Upper lobe of left lung (tissue), 6 donors: Measurements from ENCODE around the gene BORCS8. TPM values are rescaled to one million over a fixed set of nuclear protein-coding genes. Genes with fewer than 3 reads are reported as not detected.

ENCODE experiments used
- ATAC-seq, 2 donors: fragments of 200-7000 bp; cut with Tn5 transposase; one replicate each; pipeline ENCODE4 v1.9.1; 2022; ENCODE audit warnings: mild to moderate bottlenecking in 2 of 2, moderate library complexity in 2 of 2; ENCODE audit not compliant: low FRiP score in 2 of 2
- DNase-seq, 2 donors: peaks; one replicate each; pipeline ENCODE4 v3.0.0-alpha.2; 2019 to 2020
- H3K27ac ChIP-seq, 4 donors: fragments of 200-600 bp; sonication (generic); one replicate each; pipeline ENCODE4 v1.5.1; 2016 to 2019
- H3K27me3 ChIP-seq, 4 donors: fragments of 200-600 bp; sonication (generic); one replicate each; pipeline ENCODE4 v1.5.1; 2017 to 2019
- H3K36me3 ChIP-seq, 4 donors: fragments of 200-600 bp; sonication (generic); one replicate each; pipeline ENCODE4 v1.5.1; 2016 to 2019
- H3K4me1 ChIP-seq, 4 donors: fragments of 200-600 bp; sonication (generic); one replicate each; pipeline ENCODE4 v1.5.1; 2018 to 2019
- H3K4me3 ChIP-seq, 4 donors: fragments of 200-600 bp; sonication (generic); one replicate each; pipeline ENCODE4 v1.5.1; 2017 to 2019; ENCODE audit warnings: mild to moderate bottlenecking in 2 of 4, moderate library complexity in 1 of 4
- H3K9me3 ChIP-seq, 4 donors: fragments of 200-600 bp; sonication (generic); one replicate each; pipeline ENCODE4 v1.5.1; 2018 to 2019
- EP300 ChIP-seq, 4 donors: sonication (generic); formaldehyde crosslinking; IDR thresholded peaks; one replicate each; pipeline ENCODE4 v1.5.1; 2017; ENCODE audit warnings: antibody characterized with exemption in 4 of 4, control low read depth in 2 of 4
- POLR2A ChIP-seq, 4 donors: fragments of 450-650 bp; IDR thresholded peaks; one replicate each; pipeline ENCODE4 v1.5.1; 2016 to 2017; ENCODE audit warnings: antibody characterized with exemption in 4 of 4, mild to moderate bottlenecking in 2 of 4
- POLR2AphosphoS5 ChIP-seq, 2 donors: sonication (generic); formaldehyde crosslinking; IDR thresholded peaks; one replicate each; pipeline ENCODE4 v1.5.1; 2017; ENCODE audit warnings: antibody characterized with exemption in 2 of 2
- WGBS, 2 donors: methylation state at CpG; one replicate each; pipeline ENCODE4 v1.1.5; 2017 to 2018; 5-methylcytosine and 5-hydroxymethylcytosine counted together
- total RNA-seq, 6 donors: library from RNA; depleted of rRNA in 4 of 6; stranded (reverse); fragments of >200 nt in 4 of 6; gene quantifications; one replicate each; pipeline versions ENCODE4 v1.1.0 to v1.2.1, GENCODE V29; 2016 to 2021
- TF ChIP-seq, protein P1 (sequence below), 6 experiments: fragments of 450-650 bp in 4 of 6; fragments of 200-600 bp in 2 of 6; sonication (generic) in 2 of 6; IDR thresholded peaks; one replicate each; pipeline ENCODE4 v1.5.1; 2016 to 2019; ENCODE audit warnings: antibody characterized with exemption in 6 of 6
- donor health status: DM: no; HTN: no; CAD: no; lungs with moderate emphysema.
- donor health status: DM: no; HTN: yes; CAD: no; lungs with severe emphysema.

BORCS8 gene
- 10 to 100 TPM; 10.1 to 55.5 (median 34.0) TPM for total RNA-seq

DNA sequence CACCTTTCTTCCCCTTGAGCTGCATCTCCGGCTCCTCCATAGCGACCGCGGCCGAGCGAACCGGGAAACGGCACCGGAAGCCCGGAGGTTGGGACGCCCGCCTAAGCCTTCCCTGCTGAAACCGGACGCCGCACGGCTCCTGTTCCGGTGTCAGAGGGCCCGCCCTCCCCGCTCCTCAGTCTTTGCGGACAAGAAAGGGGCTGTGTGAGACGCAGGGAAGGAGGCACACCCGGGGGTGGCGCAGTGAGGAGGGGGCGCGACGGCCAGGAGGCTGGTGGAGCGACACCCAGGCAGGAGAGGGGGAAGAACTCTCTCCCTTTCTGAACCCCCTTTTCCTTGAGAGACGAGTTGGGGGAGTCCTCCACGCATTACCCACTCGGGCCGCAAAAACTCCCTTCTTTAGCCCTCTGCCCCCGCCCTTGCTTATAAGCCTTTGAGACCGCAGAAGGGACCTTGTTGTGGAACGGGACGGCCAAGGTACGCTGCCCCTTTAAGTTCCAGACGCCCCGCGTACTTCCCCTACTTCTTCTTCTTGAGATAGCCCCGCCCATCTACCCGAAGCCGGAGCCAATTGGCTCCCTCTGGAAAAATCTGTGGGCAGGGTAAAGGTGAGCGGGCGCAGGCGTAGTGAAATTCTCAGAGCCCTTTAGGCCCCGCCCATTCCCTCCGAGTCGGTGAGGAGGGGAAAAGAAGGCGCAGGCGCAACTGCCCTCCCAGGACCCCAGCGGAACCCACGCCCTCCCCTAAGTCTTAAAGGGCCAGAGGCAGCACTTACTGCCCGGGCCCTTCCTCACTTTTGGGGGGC, at the start of gene BORCS8, which contains the start of gene RFXANK:
BORCS8 (minus strand) TSS at position 75 of the 805 bp plus-strand sequence; CDS start at position 40, 35 bp downstream.
RFXANK (plus strand) TSS at position 181 of the 805 bp plus-strand sequence. CDS start 1,689 bp downstream, outside the sequence.
- Histone ChIP-seq H3K4me1 (peaks cover 38 to 61% (median 45%) of the 10 kb centered on the region in 4 donors), H3K27me3 (no peaks in the 10 kb centered on the region), H3K36me3 (peaks cover 0 to 15% (median 10%) of the 10 kb centered on the region in 4 donors), H3K27ac (peak within 1 kb of the TSS; percentile 96 to 100 (median 99)), H3K9me3 (no peaks in the 10 kb centered on the region), H3K4me3 (peak within 1 kb of the TSS; percentile 80 to 95 (median 94))
- TF ChIP-seq, protein P1, sequence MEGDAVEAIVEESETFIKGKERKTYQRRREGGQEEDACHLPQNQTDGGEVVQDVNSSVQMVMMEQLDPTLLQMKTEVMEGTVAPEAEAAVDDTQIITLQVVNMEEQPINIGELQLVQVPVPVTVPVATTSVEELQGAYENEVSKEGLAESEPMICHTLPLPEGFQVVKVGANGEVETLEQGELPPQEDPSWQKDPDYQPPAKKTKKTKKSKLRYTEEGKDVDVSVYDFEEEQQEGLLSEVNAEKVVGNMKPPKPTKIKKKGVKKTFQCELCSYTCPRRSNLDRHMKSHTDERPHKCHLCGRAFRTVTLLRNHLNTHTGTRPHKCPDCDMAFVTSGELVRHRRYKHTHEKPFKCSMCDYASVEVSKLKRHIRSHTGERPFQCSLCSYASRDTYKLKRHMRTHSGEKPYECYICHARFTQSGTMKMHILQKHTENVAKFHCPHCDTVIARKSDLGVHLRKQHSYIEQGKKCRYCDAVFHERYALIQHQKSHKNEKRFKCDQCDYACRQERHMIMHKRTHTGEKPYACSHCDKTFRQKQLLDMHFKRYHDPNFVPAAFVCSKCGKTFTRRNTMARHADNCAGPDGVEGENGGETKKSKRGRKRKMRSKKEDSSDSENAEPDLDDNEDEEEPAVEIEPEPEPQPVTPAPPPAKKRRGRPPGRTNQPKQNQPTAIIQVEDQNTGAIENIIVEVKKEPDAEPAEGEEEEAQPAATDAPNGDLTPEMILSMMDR (IDR thresholded peaks at IDR 0.05) = peak in 2 of 6 experiments; percentile 11 to 23
- TF ChIP-seq POLR2AphosphoS5 (IDR thresholded peaks at IDR 0.05) (peak; percentile 74 to 76), EP300 (IDR thresholded peaks at IDR 0.05) (peak in 1 of 4 donors; percentile 32), POLR2A (IDR thresholded peaks at IDR 0.05) (peak in 3 of 4 donors; percentile 34 to 74 (median 37))
- ATAC-seq (peak; percentile 97 to 98), DNase-seq (peak; percentile 96 to 99)
- 0 to 1% methylated on average over 26 to 48 of the region's 53 CpGs for WGBS, 2 donors

- no peaks in the 10 kb centered on the region for H3K4me1 ChIP-seq
- ATAC-seq (no peak), DNase-seq (no peak)
- no peaks in the 10 kb centered on the region for H3K36me3 ChIP-seq
- H3K27ac ChIP-seq = no peak overlapping the region
- peaks cover 0 to 6% (median 3%) of the 10 kb centered on the region in 4 donors for H3K9me3 ChIP-seq
- no peak overlapping the region for H3K4me3 ChIP-seq
- 79 to 82% methylated on average over 5 to 9 of the region's 9 CpGs for WGBS, 2 donors
- no peaks in the 10 kb centered on the region for H3K27me3 ChIP-seq
- TF ChIP-seq, protein P1 (IDR thresholded peaks at IDR 0.05) = no peak
- no peak for TF ChIP-seq POLR2A (IDR thresholded peaks at IDR 0.05)
- TF ChIP-seq EP300 (IDR thresholded peaks at IDR 0.05) = no peak
- no peak for TF ChIP-seq POLR2AphosphoS5 (IDR thresholded peaks at IDR 0.05)
These were observed 48.5 kb upstream of the BORCS8 start for GRCh38 chr19:19240476-19240875.

- H3K9me3 ChIP-seq = peaks cover 4 to 12% (median 11%) of the 10 kb centered on the region in 4 donors
- H3K4me3 ChIP-seq = no peak overlapping the region
- H3K36me3 ChIP-seq = no peaks in the 10 kb centered on the region
- TF ChIP-seq POLR2AphosphoS5 (IDR thresholded peaks at IDR 0.05) (no peak), POLR2A (IDR thresholded peaks at IDR 0.05) (no peak), EP300 (IDR thresholded peaks at IDR 0.05) (no peak)
- TF ChIP-seq, protein P1 (IDR thresholded peaks at IDR 0.05) = no peak
- H3K27me3 ChIP-seq = no peaks in the 10 kb centered on the region
- ATAC-seq = no peak
- DNase-seq = no peak
- H3K27ac ChIP-seq = no peak overlapping the region
- H3K4me1 ChIP-seq = no peaks in the 10 kb centered on the region
These were observed 47.7 kb upstream of the BORCS8 start for GRCh38 chr19:19239675-19240074.

DNA sequence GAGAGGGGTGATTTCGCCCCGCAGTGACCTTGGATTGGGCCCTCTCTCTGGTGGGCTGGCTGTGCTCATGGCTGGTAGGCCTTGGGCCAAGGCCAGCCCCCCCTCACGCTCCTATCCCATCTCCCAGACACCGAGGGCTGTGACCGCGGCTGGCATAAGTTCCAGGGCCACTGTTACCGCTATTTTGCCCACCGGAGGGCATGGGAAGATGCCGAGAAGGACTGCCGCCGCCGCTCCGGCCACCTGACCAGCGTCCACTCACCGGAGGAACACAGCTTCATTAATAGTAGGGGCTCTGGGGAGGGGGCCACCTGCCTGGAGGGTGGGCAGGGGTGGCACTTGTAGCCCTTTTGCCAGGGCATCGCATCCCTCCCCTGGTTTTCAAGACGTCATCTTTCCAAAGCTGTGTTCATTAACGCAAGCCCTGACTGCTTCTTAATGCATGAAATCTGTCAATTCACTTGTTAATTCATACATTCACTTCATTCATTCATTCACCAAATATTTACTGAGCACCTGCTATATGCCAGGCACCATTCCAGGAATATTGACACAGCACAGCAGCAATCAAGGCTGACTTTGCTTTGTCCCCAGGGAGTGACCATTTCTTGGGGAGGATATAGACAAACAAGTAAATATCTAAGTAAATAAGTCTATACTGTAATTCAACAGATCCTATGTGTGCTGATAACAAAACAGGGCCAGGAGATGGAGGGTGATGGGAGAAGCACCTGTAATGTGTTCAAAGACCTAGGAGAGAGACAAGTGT, 46.4 kb upstream of the BORCS8 start:
- no peak for ATAC-seq
- no peaks in the 10 kb centered on the region for H3K4me1 ChIP-seq
- no peak for TF ChIP-seq POLR2AphosphoS5 (IDR thresholded peaks at IDR 0.05)
- TF ChIP-seq EP300 (IDR thresholded peaks at IDR 0.05) = no peak
- no peak for TF ChIP-seq POLR2A (IDR thresholded peaks at IDR 0.05)
- TF ChIP-seq, protein P1 (IDR thresholded peaks at IDR 0.05) = no peak

More for the DNA sequence above, 46.4 kb upstream of the BORCS8 start:
- Histone ChIP-seq H3K27me3 (no peaks in the 10 kb centered on the region), H3K27ac (no peak overlapping the region), H3K36me3 (no peaks in the 10 kb centered on the region), H3K4me3 (no peak overlapping the region), H3K9me3 (peaks cover 13 to 25% (median 22%) of the 10 kb centered on the region in 4 donors)
- DNase-seq = peak in 1 of 2 donors; percentile 69
- WGBS, 2 donors = 84 to 89% methylated on average over 7 to 17 of the region's 18 CpGs
